ENCODE data around the gene PTGS1. TPM values are rescaled to one million over a fixed set of nuclear protein-coding genes. Genes with fewer than 3 reads are reported as not detected.
A peak's percentile ranks its signal among the peaks of the same experiment; 100 is the strongest.

The PTGS1 gene
- total RNA-seq, 1 donor from 2014 or later: 0.39 TPM

DNA sequence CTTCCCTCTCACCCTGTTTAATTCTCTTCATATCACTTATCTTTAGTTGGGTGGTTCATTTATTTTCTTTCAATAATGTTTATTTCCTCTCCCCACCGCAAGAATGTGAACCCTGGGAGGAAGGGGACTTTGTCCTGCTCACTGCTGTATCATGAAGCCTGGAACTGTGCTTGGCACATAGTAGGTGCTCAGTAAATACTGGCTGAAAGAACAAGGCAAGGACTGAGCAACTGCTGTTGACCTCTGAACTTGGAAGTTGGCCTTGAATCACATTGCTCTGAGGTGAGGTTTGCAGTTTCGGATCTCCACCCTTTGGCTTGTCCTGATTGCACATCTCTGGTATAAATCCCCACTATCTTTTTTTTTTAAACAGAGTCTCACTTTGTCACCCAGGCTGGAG, 22.0 kb upstream of the PTGS1 start:
- H3K4me3 Mint-ChIP-seq (ENCODE audit: unreplicated experiment): peak overlapping the region; percentile 59
- peaks cover 3% of the 10 kb centered on the region for H3K9me3 Mint-ChIP-seq (ENCODE audit: unreplicated experiment)
- H3K4me1 Mint-ChIP-seq (ENCODE audit: low read depth, unreplicated experiment): peaks cover 7% of the 10 kb centered on the region
- TF ChIP-seq, protein P1, sequence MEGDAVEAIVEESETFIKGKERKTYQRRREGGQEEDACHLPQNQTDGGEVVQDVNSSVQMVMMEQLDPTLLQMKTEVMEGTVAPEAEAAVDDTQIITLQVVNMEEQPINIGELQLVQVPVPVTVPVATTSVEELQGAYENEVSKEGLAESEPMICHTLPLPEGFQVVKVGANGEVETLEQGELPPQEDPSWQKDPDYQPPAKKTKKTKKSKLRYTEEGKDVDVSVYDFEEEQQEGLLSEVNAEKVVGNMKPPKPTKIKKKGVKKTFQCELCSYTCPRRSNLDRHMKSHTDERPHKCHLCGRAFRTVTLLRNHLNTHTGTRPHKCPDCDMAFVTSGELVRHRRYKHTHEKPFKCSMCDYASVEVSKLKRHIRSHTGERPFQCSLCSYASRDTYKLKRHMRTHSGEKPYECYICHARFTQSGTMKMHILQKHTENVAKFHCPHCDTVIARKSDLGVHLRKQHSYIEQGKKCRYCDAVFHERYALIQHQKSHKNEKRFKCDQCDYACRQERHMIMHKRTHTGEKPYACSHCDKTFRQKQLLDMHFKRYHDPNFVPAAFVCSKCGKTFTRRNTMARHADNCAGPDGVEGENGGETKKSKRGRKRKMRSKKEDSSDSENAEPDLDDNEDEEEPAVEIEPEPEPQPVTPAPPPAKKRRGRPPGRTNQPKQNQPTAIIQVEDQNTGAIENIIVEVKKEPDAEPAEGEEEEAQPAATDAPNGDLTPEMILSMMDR (IDR thresholded peaks at IDR 0.05; ENCODE audit: partially characterized antibody, unreplicated experiment): no peak
- H3K27me3 Mint-ChIP-seq (ENCODE audit: unreplicated experiment): peaks cover 6% of the 10 kb centered on the region
- peaks cover 4% of the 10 kb centered on the region for H3K36me3 Mint-ChIP-seq (ENCODE audit: unreplicated experiment)
- no peak for DNase-seq
- no peak overlapping the region for H3K27ac Mint-ChIP-seq (ENCODE audit: unreplicated experiment)

- Mint-ChIP-seq H3K4me1 (ENCODE audit: low read depth, unreplicated experiment) (peaks cover 7% of the 10 kb centered on the region), H3K4me3 (ENCODE audit: unreplicated experiment) (no peak overlapping the region), H3K27me3 (ENCODE audit: unreplicated experiment) (peaks cover 6% of the 10 kb centered on the region), H3K36me3 (ENCODE audit: unreplicated experiment) (peaks cover 4% of the 10 kb centered on the region), H3K27ac (ENCODE audit: unreplicated experiment) (no peak overlapping the region), H3K9me3 (ENCODE audit: unreplicated experiment) (peaks cover 3% of the 10 kb centered on the region)
- TF ChIP-seq, protein P1 (IDR thresholded peaks at IDR 0.05; ENCODE audit: partially characterized antibody, unreplicated experiment): no peak
- DNase-seq: no peak
Measured at GRCh38 chr9:122349201-122349600, 21.6 kb upstream of the PTGS1 start.

GRCh38 chr9:122350577-122351355, 20.1 kb upstream of the PTGS1 start:
- Mint-ChIP-seq H3K9me3 (ENCODE audit: unreplicated experiment) (peaks cover 1% of the 10 kb centered on the region), H3K4me3 (ENCODE audit: unreplicated experiment) (no peak overlapping the region), H3K27ac (ENCODE audit: unreplicated experiment) (no peak overlapping the region), H3K36me3 (ENCODE audit: unreplicated experiment) (peaks cover 4% of the 10 kb centered on the region), H3K4me1 (ENCODE audit: low read depth, unreplicated experiment) (peaks cover 7% of the 10 kb centered on the region), H3K27me3 (ENCODE audit: unreplicated experiment) (peaks cover 6% of the 10 kb centered on the region)
- peak; percentile 91 for DNase-seq
- TF ChIP-seq, protein P1 (IDR thresholded peaks at IDR 0.05; ENCODE audit: partially characterized antibody, unreplicated experiment): peak; percentile 95

DNA sequence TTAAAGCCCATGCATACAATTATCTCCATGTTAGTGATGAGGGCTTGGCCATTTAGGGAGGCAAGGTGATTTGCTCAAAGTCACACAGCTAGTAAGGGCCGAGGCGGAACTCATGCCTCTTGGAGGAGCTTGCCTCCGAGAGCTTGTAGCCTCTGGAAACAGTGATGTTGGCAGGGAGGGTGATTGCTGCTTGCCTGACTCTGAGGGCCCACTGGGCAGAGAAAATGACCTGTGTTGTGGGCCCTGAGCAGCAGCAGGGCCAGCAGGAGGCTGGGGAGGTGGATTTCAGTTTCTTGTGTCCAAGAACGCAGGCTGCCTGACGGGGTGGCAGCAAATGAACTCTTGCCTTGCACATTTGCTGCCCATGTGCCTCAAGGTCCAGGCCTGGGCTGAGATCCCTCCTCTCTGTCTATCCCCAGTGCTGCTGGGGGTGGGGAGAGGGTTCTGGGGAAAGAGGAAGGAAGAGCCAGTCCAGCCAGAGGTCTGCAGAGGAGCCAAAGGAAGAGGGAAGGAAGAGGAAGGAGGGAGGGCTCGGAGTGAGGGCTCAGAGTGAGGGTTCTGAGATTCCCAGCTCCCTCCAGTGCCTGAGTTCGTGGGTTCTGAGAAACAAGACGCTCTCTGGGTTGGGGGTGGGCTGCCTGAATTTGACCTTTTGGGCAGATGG, 16.2 kb upstream of the PTGS1 start:
- Mint-ChIP-seq H3K27ac (ENCODE audit: unreplicated experiment) (no peak overlapping the region), H3K9me3 (ENCODE audit: unreplicated experiment) (no peaks in the 10 kb centered on the region), H3K27me3 (ENCODE audit: unreplicated experiment) (no peaks in the 10 kb centered on the region), H3K36me3 (ENCODE audit: unreplicated experiment) (peaks cover 6% of the 10 kb centered on the region), H3K4me1 (ENCODE audit: low read depth, unreplicated experiment) (no peaks in the 10 kb centered on the region), H3K4me3 (ENCODE audit: unreplicated experiment) (no peak overlapping the region)
- DNase-seq: no peak
- TF ChIP-seq, protein P1 (IDR thresholded peaks at IDR 0.05; ENCODE audit: partially characterized antibody, unreplicated experiment): no peak

DNA sequence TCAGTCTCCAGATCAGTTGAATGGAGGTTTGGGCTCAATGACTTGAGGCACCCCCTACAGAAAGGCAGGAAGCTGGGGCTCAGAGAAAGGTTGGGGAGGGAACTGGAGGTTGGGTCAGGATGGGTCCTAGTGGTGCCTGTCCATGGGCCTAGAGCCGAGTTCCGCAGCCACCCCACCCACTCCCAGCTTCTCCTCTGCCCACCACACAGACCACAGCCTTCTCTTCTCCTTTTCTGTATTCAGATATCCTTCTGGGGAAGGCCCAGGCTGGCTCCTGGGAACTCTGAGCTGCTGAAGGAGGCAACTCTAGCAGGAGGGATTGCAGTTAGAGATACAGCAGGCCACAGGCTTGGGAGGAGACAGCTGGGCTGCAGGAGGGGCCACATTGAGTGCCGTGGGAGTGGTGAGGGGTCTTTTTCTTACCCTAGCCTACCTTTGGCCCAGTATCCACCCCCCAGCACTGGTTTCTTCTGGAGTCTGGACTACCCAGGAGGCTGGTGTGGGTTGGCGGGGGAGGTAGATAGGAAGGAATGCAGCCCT, 15.4 kb upstream of the PTGS1 start:
- TF ChIP-seq, protein P1 (IDR thresholded peaks at IDR 0.05; ENCODE audit: partially characterized antibody, unreplicated experiment): no peak
- Mint-ChIP-seq H3K9me3 (ENCODE audit: unreplicated experiment) (no peaks in the 10 kb centered on the region), H3K27ac (ENCODE audit: unreplicated experiment) (no peak overlapping the region), H3K4me1 (ENCODE audit: low read depth, unreplicated experiment) (no peaks in the 10 kb centered on the region), H3K36me3 (ENCODE audit: unreplicated experiment) (peaks cover 6% of the 10 kb centered on the region), H3K27me3 (ENCODE audit: unreplicated experiment) (no peaks in the 10 kb centered on the region), H3K4me3 (ENCODE audit: unreplicated experiment) (no peak overlapping the region)
- no peak for DNase-seq

Measured in glutamatergic neuron (in vitro differentiated cells).